ENCODE measurements around the gene TYRP1.

Gene TYRP1

GRCh38 chr9:12694013-12694412 lies 828 bp downstream of the TYRP1 start:
- DNase-seq (ENCODE audit: low read depth): no peak
- no peak overlapping the region for H3K4me3 ChIP-seq (ENCODE audit: low read depth, low read length)

DNA sequence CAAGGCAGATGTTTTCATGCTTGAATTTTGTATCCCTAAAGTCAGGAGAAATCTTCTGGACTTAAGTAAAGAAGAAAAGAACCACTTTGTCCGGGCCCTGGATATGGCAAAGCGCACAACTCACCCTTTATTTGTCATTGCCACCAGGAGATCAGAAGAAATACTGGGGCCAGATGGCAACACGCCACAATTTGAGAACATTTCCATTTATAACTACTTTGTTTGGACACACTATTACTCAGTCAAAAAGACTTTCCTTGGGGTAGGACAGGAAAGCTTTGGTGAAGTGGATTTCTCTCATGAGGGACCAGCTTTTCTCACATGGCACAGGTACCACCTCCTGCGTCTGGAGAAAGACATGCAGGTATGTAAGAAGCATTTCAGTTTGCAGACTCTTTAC lies 2.3 kb downstream of the TYRP1 start:
- no peak for DNase-seq (ENCODE audit: low read depth)
- no peak overlapping the region for H3K4me3 ChIP-seq (ENCODE audit: low read depth, low read length)

- no peak overlapping the region for H3K4me3 ChIP-seq (ENCODE audit: low read depth, low read length)
- no peak for DNase-seq (ENCODE audit: low read depth)
Observed at GRCh38 chr9:12696931-12697622, 3.9 kb downstream of the TYRP1 start.

- DNase-seq (ENCODE audit: low read depth): no peak
Observed at GRCh38 chr9:12697719-12698118, 4.5 kb downstream of the TYRP1 start.

GRCh38 chr9:12698266-12698665 lies 5.1 kb downstream of the TYRP1 start:
- no peak overlapping the region for H3K4me3 ChIP-seq (ENCODE audit: low read depth, low read length)
- DNase-seq (ENCODE audit: low read depth): no peak

More at GRCh38 chr9:12697719-12698118, 4.5 kb downstream of the TYRP1 start:
- H3K4me3 ChIP-seq (ENCODE audit: low read depth, low read length): no peak overlapping the region

GRCh38 chr9:12698986-12699385 lies 5.8 kb downstream of the TYRP1 start:
- H3K4me3 ChIP-seq (ENCODE audit: low read depth, low read length): no peak overlapping the region
- no peak for DNase-seq (ENCODE audit: low read depth)

- DNase-seq (ENCODE audit: low read depth): no peak
- H3K4me3 ChIP-seq (ENCODE audit: low read depth, low read length): no peak overlapping the region
Observed at GRCh38 chr9:12699529-12699928, 6.3 kb downstream of the TYRP1 start.

DNA sequence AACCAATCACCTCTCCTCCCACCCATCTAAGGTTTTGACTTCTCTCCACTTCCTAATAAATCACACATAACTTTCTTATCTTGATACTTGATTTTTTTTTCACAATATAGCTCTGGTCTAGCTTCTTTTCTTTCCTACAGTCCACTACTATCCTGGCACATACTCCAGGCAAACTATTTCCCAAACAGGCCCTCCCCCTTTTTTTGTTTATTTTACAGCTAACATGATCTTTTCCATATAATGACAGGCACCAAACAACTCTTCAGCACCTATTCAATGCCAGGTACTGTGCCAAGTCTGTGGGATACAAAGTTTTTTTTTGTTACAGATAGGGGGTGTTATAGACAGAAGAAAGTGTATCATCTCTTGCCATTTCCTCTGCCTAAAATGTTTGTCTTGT lies 7.9 kb downstream of the TYRP1 start:
- DNase-seq (ENCODE audit: low read depth): no peak
- H3K4me3 ChIP-seq (ENCODE audit: low read depth, low read length): no peak overlapping the region

- no peak for DNase-seq (ENCODE audit: low read depth)
- H3K4me3 ChIP-seq (ENCODE audit: low read depth, low read length): no peak overlapping the region
Observed at GRCh38 chr9:12702160-12702758, 9.1 kb downstream of the TYRP1 start.

DNA sequence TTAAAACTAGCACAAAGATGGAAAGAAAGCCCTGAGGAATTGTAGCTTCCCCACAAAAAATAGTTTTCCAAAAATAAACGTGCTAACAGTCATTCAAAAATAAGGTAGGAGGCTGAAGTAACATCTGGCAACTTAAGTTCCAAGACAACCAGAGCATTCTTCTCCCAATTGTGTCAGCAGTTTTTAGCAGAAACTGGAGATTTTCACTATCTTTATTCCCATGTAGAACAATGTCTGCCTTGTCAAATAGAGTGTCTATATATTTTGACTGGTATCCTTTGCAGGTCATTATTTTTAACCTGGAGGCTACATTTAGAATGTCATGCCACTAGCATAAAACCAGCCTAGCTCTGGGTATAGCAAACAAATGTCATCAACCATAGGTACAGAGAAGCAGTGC lies 10.8 kb downstream of the TYRP1 start:
- H3K4me3 ChIP-seq (ENCODE audit: low read depth, low read length): no peak overlapping the region
- no peak for DNase-seq (ENCODE audit: low read depth)

DNA sequence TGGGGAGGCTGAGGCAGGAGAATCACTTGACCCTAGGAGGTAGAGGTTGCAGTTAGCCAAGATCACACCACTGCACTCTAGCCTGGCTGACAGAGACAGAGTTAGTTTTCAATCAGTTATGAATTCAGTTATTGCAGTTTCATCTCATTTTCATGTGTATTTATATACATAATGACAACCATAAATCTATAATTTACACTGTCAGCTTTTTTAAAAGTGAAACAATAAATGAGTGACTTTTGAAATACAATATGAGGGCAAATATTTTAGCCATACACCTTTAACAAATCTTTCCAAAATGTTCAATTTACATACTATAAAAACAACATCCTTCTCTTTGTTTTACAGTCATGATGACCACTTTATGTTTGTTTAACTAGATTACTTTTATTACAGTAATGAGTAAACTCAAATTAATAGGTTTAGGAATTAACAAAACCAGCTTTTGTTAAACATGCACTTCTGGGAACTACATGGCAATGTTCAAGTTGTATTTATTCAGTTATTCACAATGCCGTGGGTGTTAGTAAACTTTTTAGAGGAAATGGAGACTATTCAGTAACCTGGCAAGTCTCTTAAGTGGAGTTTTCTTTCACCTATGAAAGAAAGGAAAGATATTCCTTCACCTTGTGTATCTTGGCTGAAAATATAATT lies 12.7 kb downstream of the TYRP1 start:
- DNase-seq (ENCODE audit: low read depth): no peak
- no peak overlapping the region for H3K4me3 ChIP-seq (ENCODE audit: low read depth, low read length)

- peak; percentile 60 for DNase-seq (ENCODE audit: low read depth)
- H3K4me3 ChIP-seq (ENCODE audit: low read depth, low read length): no peak overlapping the region
Observed at GRCh38 chr9:12708562-12709298, 15.5 kb downstream of the TYRP1 start.

DNA sequence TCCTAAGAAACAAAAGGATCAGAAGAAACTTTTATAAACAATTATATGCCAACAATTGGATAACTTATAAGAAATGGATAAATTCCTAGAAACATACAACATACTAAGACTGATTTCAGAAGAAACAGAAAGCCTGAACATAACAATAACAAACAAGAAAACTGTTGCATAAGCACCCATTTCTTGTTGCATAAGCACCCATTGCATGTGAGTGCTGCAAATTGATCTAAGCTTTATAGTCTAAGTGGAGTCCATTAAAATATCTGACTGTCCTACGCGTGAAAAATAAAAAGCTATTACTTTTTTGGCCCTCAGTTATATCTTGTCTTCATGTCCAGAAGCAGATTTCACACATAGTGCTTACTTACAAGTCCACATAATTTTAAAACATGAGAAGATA lies 19.3 kb downstream of the TYRP1 start:
- H3K4me3 ChIP-seq (ENCODE audit: low read depth, low read length): no peak overlapping the region
- DNase-seq (ENCODE audit: low read depth): no peak

DNA sequence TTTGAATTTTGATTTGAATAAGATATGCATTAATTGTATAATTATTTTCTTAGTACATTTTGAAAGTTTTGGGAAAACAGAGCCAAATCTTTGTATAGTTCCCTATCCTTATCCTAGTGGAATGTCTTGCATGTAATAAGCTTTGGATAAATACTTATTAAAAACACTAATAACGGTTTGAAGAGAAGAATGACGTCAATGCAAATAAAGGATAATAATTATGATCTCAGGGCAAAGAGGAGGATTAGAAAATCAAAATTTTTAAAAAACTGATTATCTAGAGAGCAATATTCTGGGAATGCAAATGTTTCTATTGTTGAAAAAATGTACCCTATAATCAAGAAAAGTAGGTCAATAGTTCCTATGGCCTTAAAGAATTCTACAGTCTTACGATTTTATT lies 22.1 kb downstream of the TYRP1 start:
- H3K4me3 ChIP-seq (ENCODE audit: low read depth, low read length): no peak overlapping the region
- DNase-seq (ENCODE audit: low read depth): no peak

- DNase-seq (ENCODE audit: low read depth): no peak
- no peak overlapping the region for H3K4me3 ChIP-seq (ENCODE audit: low read depth, low read length)
Observed at GRCh38 chr9:12716823-12717600, 23.8 kb downstream of the TYRP1 start.

- DNase-seq (ENCODE audit: low read depth): no peak
- no peak overlapping the region for H3K4me3 ChIP-seq (ENCODE audit: low read depth, low read length)
Observed at GRCh38 chr9:12717907-12718306, 24.7 kb downstream of the TYRP1 start.

- no peak overlapping the region for H3K4me3 ChIP-seq (ENCODE audit: low read depth, low read length)
- peak; percentile 77 for DNase-seq (ENCODE audit: low read depth)
Observed at GRCh38 chr9:12718482-12719026, 25.4 kb downstream of the TYRP1 start.

- DNase-seq (ENCODE audit: low read depth): no peak
- H3K4me3 ChIP-seq (ENCODE audit: low read depth, low read length): no peak overlapping the region
Observed at GRCh38 chr9:12719431-12719830, 26.2 kb downstream of the TYRP1 start.

- DNase-seq (ENCODE audit: low read depth): no peak
- no peak overlapping the region for H3K4me3 ChIP-seq (ENCODE audit: low read depth, low read length)
Observed at GRCh38 chr9:12720551-12720950, 27.4 kb downstream of the TYRP1 start.

Data from skeletal muscle cell (primary cell).